ENCODE results near the gene SMPDL3A.
"Not testable (repeated sequence)": the region's sequence is repeated elsewhere in the genome, so short reads cannot be mapped to it uniquely, and the experiment has no call there.

DNA sequence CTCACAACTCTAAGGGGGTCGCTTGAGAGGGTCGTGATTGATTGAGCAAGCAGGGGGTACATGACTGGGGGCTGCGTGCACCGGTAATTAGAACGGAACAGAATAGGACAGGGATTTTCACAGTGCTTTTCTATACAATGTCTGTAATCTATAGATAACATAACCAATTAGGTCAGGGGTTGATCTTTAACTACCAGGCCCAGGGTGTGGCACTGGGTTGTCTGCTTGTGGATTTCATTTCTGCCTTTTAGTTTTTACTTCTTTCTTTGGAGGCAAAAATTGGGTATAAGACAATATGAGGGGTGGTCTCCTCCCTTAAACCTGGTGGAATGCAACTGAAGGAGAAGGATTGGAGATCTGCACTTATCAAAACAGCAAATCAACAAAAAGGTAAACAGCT is 40.1 kb upstream of the SMPDL3A start:
- TF ChIP-seq CTCF (IDR thresholded peaks at IDR 0.05 in 2 of 3, conservative IDR thresholded peaks at IDR 0.05 in 1 of 3; ENCODE audit: insufficient read depth in 2 of 3, low read depth in 1 of 3, low read length in 3 of 3); YY1 (IDR thresholded peaks at IDR 0.05; ENCODE audit: borderline replicate concordance in 1 of 3, control insufficient read depth in 1 of 3, extremely low read depth in 1 of 3, insufficient read depth in 3 of 3, insufficient read length in 1 of 3, insufficient replicate concordance in 2 of 3, low read depth in 1 of 3, low read length in 2 of 3); MCM2 (IDR thresholded peaks at IDR 0.05; ENCODE audit: low read depth); SOX6 (IDR thresholded peaks at IDR 0.05); JUND (IDR thresholded peaks at IDR 0.05; ENCODE audit: borderline replicate concordance, low read depth, low read length); JUND (tag; IDR thresholded peaks at IDR 0.05; ENCODE audit: borderline replicate concordance, low read depth, low read length): not testable (repeated sequence)
- TF ChIP-seq, protein P1, sequence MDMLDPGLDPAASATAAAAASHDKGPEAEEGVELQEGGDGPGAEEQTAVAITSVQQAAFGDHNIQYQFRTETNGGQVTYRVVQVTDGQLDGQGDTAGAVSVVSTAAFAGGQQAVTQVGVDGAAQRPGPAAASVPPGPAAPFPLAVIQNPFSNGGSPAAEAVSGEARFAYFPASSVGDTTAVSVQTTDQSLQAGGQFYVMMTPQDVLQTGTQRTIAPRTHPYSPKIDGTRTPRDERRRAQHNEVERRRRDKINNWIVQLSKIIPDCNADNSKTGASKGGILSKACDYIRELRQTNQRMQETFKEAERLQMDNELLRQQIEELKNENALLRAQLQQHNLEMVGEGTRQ (CRISPR knock-in tag; IDR thresholded peaks at IDR 0.05) = not testable (repeated sequence)
